GM12874 (cell line): ENCODE measurements around the gene DGAT2.

Experiments
- CTCF ChIP-seq: IDR thresholded peaks from 2 replicates; pipeline ENCODE4 v1.5.1; 2011; ENCODE audit warnings: low read depth, mild to moderate bottlenecking, control low read depth, low read length, moderate library complexity; ENCODE audit not compliant: insufficient read depth

Gene DGAT2

GRCh38 chr11:75777461-75778110 lies 9.0 kb downstream of the DGAT2 start:
- no peak for TF ChIP-seq CTCF

- TF ChIP-seq CTCF = no peak
These were observed 10.4 kb downstream of the DGAT2 start for GRCh38 chr11:75778962-75779361.

- no peak for TF ChIP-seq CTCF
These were observed 11.4 kb downstream of the DGAT2 start for GRCh38 chr11:75779960-75780359.

GRCh38 chr11:75780888-75781287 lies 12.3 kb downstream of the DGAT2 start:
- TF ChIP-seq CTCF = no peak

- TF ChIP-seq CTCF = no peak
These were observed 12.7 kb downstream of the DGAT2 start for GRCh38 chr11:75781296-75781695.

GRCh38 chr11:75781831-75782230 lies 13.3 kb downstream of the DGAT2 start:
- no peak for TF ChIP-seq CTCF

- TF ChIP-seq CTCF = no peak
These were observed 14.1 kb downstream of the DGAT2 start for GRCh38 chr11:75782540-75783263.
